ENCODE results near the gene OLA1.

- TF ChIP-seq CTCF (IDR thresholded peaks at IDR 0.05) (no peak), REST (IDR thresholded peaks at IDR 0.05; ENCODE audit: insufficient read depth in 1 of 2, low read depth in 2 of 2, low read length in 1 of 2) (no peak)
These were observed 203.8 kb downstream of the OLA1 start for GRCh38 chr2:174044556-174044955.
